GM12878 (cell line): ENCODE results near the gene TTC9C.
"Not testable (repeated sequence)": the region's sequence is repeated elsewhere in the genome, so short reads cannot be mapped to it uniquely, and the experiment has no call there.

Experiments
- CREB1 ChIP-seq: IDR thresholded peaks from 2 replicates; pipeline ENCODE4 v1.6.1; 2012; ENCODE audit warnings: low read depth, mild to moderate bottlenecking, inconsistent platforms
- EP300 ChIP-seq, 2 experiments: fragments of 150-350 bp in 1 of 2; IDR thresholded peaks; 2 replicates each; pipeline ENCODE4 v1.6.1; 2011 to 2012; ENCODE audit warnings: low read depth in 2 of 2, low read length in 2 of 2, borderline replicate concordance in 1 of 2, improper control_type of control experiment in 1 of 2, inconsistent platforms in 1 of 2; ENCODE audit not compliant: control insufficient read depth in 1 of 2
- RELB ChIP-seq: fragments of 450-650 bp; IDR thresholded peaks from 2 replicates; pipeline ENCODE4 v1.6.1; 2017; ENCODE audit warnings: low read depth, mild to moderate bottlenecking, moderate library complexity
- SREBF2 ChIP-seq: IDR thresholded peaks from 2 replicates; pipeline ENCODE4 v1.6.1; 2012; ENCODE audit warnings: mild to moderate bottlenecking, low read length

GRCh38 chr11:62730076-62730475 is 1.8 kb downstream of the TTC9C start:
- not testable (repeated sequence) for TF ChIP-seq CREB1; SREBF2; RELB; EP300 (IDR thresholded peaks at IDR 0.05; ENCODE audit: borderline replicate concordance in 1 of 2, control insufficient read depth in 1 of 2, low read depth in 2 of 2, low read length in 2 of 2)
